OCI-LY1 (cell line): ENCODE data around the gene PAPSS2.
"Not testable (repeated sequence)": the region's sequence is repeated elsewhere in the genome, so short reads cannot be mapped to it uniquely, and the experiment has no call there.

Experiments used
- H2AFZ ChIP-seq: fragments of 200-600 bp; sonication (generic), shearing (Covaris generic); 2 replicates; pipeline ENCODE4 v1.6.0; 2014; ENCODE audit warnings: antibody characterized with exemption, mild to moderate bottlenecking, low read length
- H3F3A ChIP-seq: fragments of 200-600 bp; sonication (generic), shearing (Covaris generic); 2 replicates; pipeline ENCODE4 v1.6.0; 2014; ENCODE audit warnings: mild to moderate bottlenecking, antibody characterized with exemption, low read length, moderate library complexity; ENCODE audit not compliant: insufficient read depth
- H3K27ac ChIP-seq: fragments of 200-600 bp; sonication (generic); 2 replicates; pipeline ENCODE4 v1.5.1; 2014; ENCODE audit warnings: low read length, mixed run types, mild to moderate bottlenecking, low read depth; ENCODE audit not compliant: poor library complexity, severe bottlenecking
- H3K27me3 ChIP-seq: fragments of 200-600 bp; sonication (generic); 2 replicates; pipeline ENCODE4 v1.6.0; 2014; ENCODE audit warnings: antibody characterized with exemption, mild to moderate bottlenecking, low read length, moderate library complexity; ENCODE audit not compliant: insufficient read depth
- H3K36me3 ChIP-seq: fragments of 200-600 bp; sonication (generic); 2 replicates; pipeline ENCODE4 v1.6.1; 2014; ENCODE audit warnings: mild to moderate bottlenecking, antibody characterized with exemption, low read length, moderate library complexity, mixed read lengths; ENCODE audit not compliant: insufficient read depth
- H3K4me1 ChIP-seq: fragments of 200-600 bp; sonication (generic); 2 replicates; pipeline ENCODE4 v1.5.1; 2014; ENCODE audit warnings: mild to moderate bottlenecking, low read length, moderate library complexity; ENCODE audit not compliant: insufficient read depth, severe bottlenecking
- H3K4me2 ChIP-seq: fragments of 200-600 bp; sonication (generic), shearing (Covaris generic); 2 replicates; pipeline ENCODE4 v1.6.1; 2014; ENCODE audit warnings: low read length
- H3K4me3 ChIP-seq: fragments of 200-600 bp; sonication (generic); 2 replicates; pipeline ENCODE4 v1.5.1; 2014; ENCODE audit warnings: low read length, low read depth, mild to moderate bottlenecking, mixed read lengths; ENCODE audit not compliant: poor library complexity, severe bottlenecking
- H3K79me2 ChIP-seq: fragments of 200-600 bp; shearing (Covaris generic); 2 replicates; pipeline ENCODE4 v1.6.1; 2016; ENCODE audit warnings: mixed run types, low read length, mixed read lengths; ENCODE audit not compliant: insufficient read depth
- H3K9ac ChIP-seq: fragments of 200-600 bp; sonication (generic), shearing (Covaris generic); 2 replicates; pipeline ENCODE4 v1.6.1; 2014; ENCODE audit warnings: mild to moderate bottlenecking, low read length, mixed read lengths
- H3K9me2 ChIP-seq: fragments of 200-600 bp; sonication (generic), shearing (Covaris generic); 2 replicates; pipeline ENCODE4 v1.6.1; 2014; ENCODE audit warnings: low read depth, mild to moderate bottlenecking, low read length, mixed read lengths
- H3K9me3 ChIP-seq: fragments of 200-600 bp; shearing (Covaris generic); 2 replicates; pipeline ENCODE4 v1.6.1; 2014; ENCODE audit warnings: low read length, mixed read lengths
- H4K20me1 ChIP-seq: fragments of 200-600 bp; sonication (generic), shearing (Covaris generic); 2 replicates; pipeline ENCODE4 v1.6.0; 2016; ENCODE audit warnings: mild to moderate bottlenecking, low read length; ENCODE audit not compliant: insufficient read depth
- CTCF ChIP-seq: fragments of 200-600 bp; sonication (generic), shearing (Covaris generic); IDR thresholded peaks from 2 replicates; pipeline ENCODE4 v1.5.1; 2017; ENCODE audit warnings: mild to moderate bottlenecking, antibody characterized with exemption, low read length, moderate library complexity, mixed read lengths
- EZH2 ChIP-seq: fragments of 200-600 bp; sonication (generic), shearing (Covaris generic); IDR thresholded peaks from 2 replicates; pipeline ENCODE4 v1.8.0; 2017; ENCODE audit warnings: borderline replicate concordance, mixed run types, mild to moderate bottlenecking, antibody characterized with exemption, low read length, moderate library complexity, mixed read lengths

PAPSS2 gene

GRCh38 chr10:87733081-87733480 is 73.4 kb downstream of the PAPSS2 start:
- no peaks in the 10 kb centered on the region for H3K36me3 ChIP-seq
- no peaks in the 10 kb centered on the region for H3K79me2 ChIP-seq
- no peaks in the 10 kb centered on the region for H3K9me3 ChIP-seq
- no peak overlapping the region for H3K4me3 ChIP-seq
- no peak overlapping the region for H3K4me2 ChIP-seq
- no peaks in the 10 kb centered on the region for H3F3A ChIP-seq
- H4K20me1 ChIP-seq: no peaks in the 10 kb centered on the region
- H3K27ac ChIP-seq: no peak overlapping the region
- no peak overlapping the region for H3K9ac ChIP-seq
- no peak overlapping the region for H2AFZ ChIP-seq
- H3K27me3 ChIP-seq: no peaks in the 10 kb centered on the region
- H3K9me2 ChIP-seq: no peaks in the 10 kb centered on the region
- H3K4me1 ChIP-seq: no peaks in the 10 kb centered on the region
- TF ChIP-seq EZH2 (no peak), CTCF (no peak)

- no peaks in the 10 kb centered on the region for H3K36me3 ChIP-seq
- no peak overlapping the region for H3K27ac ChIP-seq
- H3K4me3 ChIP-seq: no peak overlapping the region
- H3K9ac ChIP-seq: no peak overlapping the region
- no peaks in the 10 kb centered on the region for H3K79me2 ChIP-seq
- no peaks in the 10 kb centered on the region for H3K9me2 ChIP-seq
- no peaks in the 10 kb centered on the region for H3K4me1 ChIP-seq
- H3F3A ChIP-seq: no peaks in the 10 kb centered on the region
- H3K4me2 ChIP-seq: no peak overlapping the region
- no peaks in the 10 kb centered on the region for H4K20me1 ChIP-seq
- H3K27me3 ChIP-seq: no peaks in the 10 kb centered on the region
- TF ChIP-seq CTCF (peak; percentile 77), EZH2 (no peak)
- no peak overlapping the region for H2AFZ ChIP-seq
- no peaks in the 10 kb centered on the region for H3K9me3 ChIP-seq
These were observed 75.5 kb downstream of the PAPSS2 start for GRCh38 chr10:87734987-87735827.

GRCh38 chr10:87738253-87738652 is 78.6 kb downstream of the PAPSS2 start:
- H3F3A ChIP-seq, H3K9me3 ChIP-seq, H3K4me3 ChIP-seq, H3K27me3 ChIP-seq, H3K79me2 ChIP-seq, H3K36me3 ChIP-seq, H3K4me2 ChIP-seq, H2AFZ ChIP-seq, H4K20me1 ChIP-seq, H3K9me2 ChIP-seq, H3K9ac ChIP-seq, H3K27ac ChIP-seq, H3K4me1 ChIP-seq: not testable (repeated sequence)

GRCh38 chr10:87739703-87740102 is 80.0 kb downstream of the PAPSS2 start:
- no peaks in the 10 kb centered on the region for H3K9me3 ChIP-seq
- H4K20me1 ChIP-seq: no peaks in the 10 kb centered on the region
- no peaks in the 10 kb centered on the region for H3F3A ChIP-seq
- no peaks in the 10 kb centered on the region for H3K9me2 ChIP-seq
- H3K27me3 ChIP-seq: no peaks in the 10 kb centered on the region
- no peak overlapping the region for H2AFZ ChIP-seq
- no peaks in the 10 kb centered on the region for H3K79me2 ChIP-seq
- no peak overlapping the region for H3K27ac ChIP-seq
- no peaks in the 10 kb centered on the region for H3K36me3 ChIP-seq
- no peak overlapping the region for H3K4me2 ChIP-seq
- H3K4me3 ChIP-seq: no peak overlapping the region
- no peak for TF ChIP-seq EZH2
- no peak for TF ChIP-seq CTCF
- no peaks in the 10 kb centered on the region for H3K4me1 ChIP-seq
- no peak overlapping the region for H3K9ac ChIP-seq
